Hepatocyte (in vitro differentiated cells): ENCODE data around the gene UBE2E1.

Source experiments
- EZH2 ChIP-seq: fragments of 200-600 bp; sonication (generic); IDR thresholded peaks from 2 replicates; pipeline ENCODE4 v1.6.1; 2016; ENCODE audit warnings: antibody characterized with exemption, mild to moderate bottlenecking, borderline replicate concordance
- EZH2phosphoT487 ChIP-seq: fragments of 200-600 bp; sonication (generic); IDR thresholded peaks from one replicate; pipeline ENCODE4 v1.6.1; 2018; ENCODE audit warnings: antibody characterized with exemption, mild to moderate bottlenecking, low read depth, moderate library complexity; ENCODE audit not compliant: unreplicated experiment, severe bottlenecking
- TF ChIP-seq, protein P1 (sequence below): fragments of 200-600 bp; sonication (generic); IDR thresholded peaks from 2 replicates; pipeline ENCODE4 v1.5.1; 2016; ENCODE audit warnings: antibody characterized with exemption, mild to moderate bottlenecking; ENCODE audit not compliant: poor library complexity

DNA sequence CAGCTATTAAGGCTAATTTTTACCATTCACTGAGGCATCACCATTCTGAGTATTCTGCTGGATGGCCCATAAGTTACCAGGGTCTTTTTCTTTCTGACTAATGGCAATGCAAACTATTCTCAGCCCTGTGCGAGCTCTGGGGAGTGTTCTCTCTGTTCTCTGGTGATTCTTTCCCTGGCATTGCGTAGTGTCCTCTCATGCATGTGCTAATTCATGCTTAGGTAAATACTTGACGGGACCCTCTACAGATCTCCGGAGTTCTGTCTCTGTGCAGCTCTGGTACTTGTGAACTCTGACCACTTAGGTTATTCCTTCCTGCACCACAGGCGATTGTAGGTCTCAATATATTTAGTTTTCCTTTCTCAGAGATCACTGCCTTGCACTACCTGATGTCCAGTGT is 34.8 kb downstream of the UBE2E1 start:
- TF ChIP-seq, protein P1, sequence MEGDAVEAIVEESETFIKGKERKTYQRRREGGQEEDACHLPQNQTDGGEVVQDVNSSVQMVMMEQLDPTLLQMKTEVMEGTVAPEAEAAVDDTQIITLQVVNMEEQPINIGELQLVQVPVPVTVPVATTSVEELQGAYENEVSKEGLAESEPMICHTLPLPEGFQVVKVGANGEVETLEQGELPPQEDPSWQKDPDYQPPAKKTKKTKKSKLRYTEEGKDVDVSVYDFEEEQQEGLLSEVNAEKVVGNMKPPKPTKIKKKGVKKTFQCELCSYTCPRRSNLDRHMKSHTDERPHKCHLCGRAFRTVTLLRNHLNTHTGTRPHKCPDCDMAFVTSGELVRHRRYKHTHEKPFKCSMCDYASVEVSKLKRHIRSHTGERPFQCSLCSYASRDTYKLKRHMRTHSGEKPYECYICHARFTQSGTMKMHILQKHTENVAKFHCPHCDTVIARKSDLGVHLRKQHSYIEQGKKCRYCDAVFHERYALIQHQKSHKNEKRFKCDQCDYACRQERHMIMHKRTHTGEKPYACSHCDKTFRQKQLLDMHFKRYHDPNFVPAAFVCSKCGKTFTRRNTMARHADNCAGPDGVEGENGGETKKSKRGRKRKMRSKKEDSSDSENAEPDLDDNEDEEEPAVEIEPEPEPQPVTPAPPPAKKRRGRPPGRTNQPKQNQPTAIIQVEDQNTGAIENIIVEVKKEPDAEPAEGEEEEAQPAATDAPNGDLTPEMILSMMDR = no peak
- no peak for TF ChIP-seq EZH2
- no peak for TF ChIP-seq EZH2phosphoT487
